M059J (cell line): Measurements from ENCODE around the gene CATSPER2. TPM values are rescaled to one million over a fixed set of nuclear protein-coding genes. Genes with fewer than 3 reads are reported as not detected.
A peak's percentile ranks its signal among the peaks of the same experiment; 100 is the strongest.
"Not testable (repeated sequence)": the region's sequence is repeated elsewhere in the genome, so short reads cannot be mapped to it uniquely, and the experiment has no call there.

Experiments used
- DNase-seq: peaks from one replicate; pipeline ENCODE4 v3.0.0-alpha.2; 2012; ENCODE audit warnings: low read depth
- total RNA-seq: library from RNA; depleted of rRNA; stranded (reverse); fragments of >200 nt; shearing (Covaris generic); gene quantifications from 2 replicates; pipeline ENCODE4 v1.2.3, GENCODE V29; 2014; rRNA removed

Gene CATSPER2
- 0.10 and 0.39 TPM in 2 replicates for total RNA-seq

GRCh38 chr15:43648649-43649429 lies at the start of gene CATSPER2:
Gene CATSPER2 (minus strand): TSS chr15:43648844. CDS start chr15:43648061, 783 bp downstream.
- DNase-seq: no peak

GRCh38 chr15:43693148-43694022 lies 44.7 kb upstream of the CATSPER2 start, which contains the start of gene CKMT1A:
Gene CKMT1A (plus strand): TSS chr15:43693859. CDS start chr15:43694051, 192 bp downstream.
- DNase-seq: not testable (repeated sequence)

GRCh38 chr15:43692679-43693078 lies 44.0 kb upstream of the CATSPER2 start:
- DNase-seq: not testable (repeated sequence)

GRCh38 chr15:43689604-43690301 lies 41.1 kb upstream of the CATSPER2 start:
- DNase-seq: not testable (repeated sequence)

- not testable (repeated sequence) for DNase-seq
Observed at GRCh38 chr15:43674175-43674574, 25.5 kb upstream of the CATSPER2 start.

GRCh38 chr15:43666177-43666576 lies 17.5 kb upstream of the CATSPER2 start:
- not testable (repeated sequence) for DNase-seq

GRCh38 chr15:43663333-43663732 lies 14.7 kb upstream of the CATSPER2 start:
- DNase-seq: not testable (repeated sequence)

GRCh38 chr15:43662293-43662692 lies 13.6 kb upstream of the CATSPER2 start:
- DNase-seq: not testable (repeated sequence)

- DNase-seq: not testable (repeated sequence)
Observed at GRCh38 chr15:43659727-43660126, 11.1 kb upstream of the CATSPER2 start.

- DNase-seq: not testable (repeated sequence)
Observed at GRCh38 chr15:43649430-43649926, 834 bp upstream of the CATSPER2 start.

GRCh38 chr15:43638464-43639204 lies 10.0 kb downstream of the CATSPER2 start:
- DNase-seq: not testable (repeated sequence)

- DNase-seq: not testable (repeated sequence)
Observed at GRCh38 chr15:43626937-43627336, 21.7 kb downstream of the CATSPER2 start.

GRCh38 chr15:43625106-43625505 lies 23.5 kb downstream of the CATSPER2 start:
- DNase-seq: no peak

- peak; percentile 89 for DNase-seq
Observed at GRCh38 chr15:43622068-43622799, 26.4 kb downstream of the CATSPER2 start.

- DNase-seq: not testable (repeated sequence)
Observed at GRCh38 chr15:43618700-43619099, 29.9 kb downstream of the CATSPER2 start, which contains the start of gene STRC. Gene STRC (minus strand): TSS chr15:43618800. CDS start chr15:43618722, 78 bp downstream.

- not testable (repeated sequence) for DNase-seq
Observed at GRCh38 chr15:43617750-43618149, 30.9 kb downstream of the CATSPER2 start.

GRCh38 chr15:43602233-43602632 lies 46.4 kb downstream of the CATSPER2 start:
- DNase-seq: peak; percentile 84

GRCh38 chr15:43600200-43600599 lies 48.4 kb downstream of the CATSPER2 start:
- not testable (repeated sequence) for DNase-seq

GRCh38 chr15:43599131-43599530 lies 49.5 kb downstream of the CATSPER2 start:
- DNase-seq: not testable (repeated sequence)
